Measurements from ENCODE around the gene SIRPA. TPM values are rescaled to one million over a fixed set of nuclear protein-coding genes. Genes with fewer than 3 reads are reported as not detected.

The SIRPA gene
- total RNA-seq, 1 experiment from 2014 or later, result 7.2 TPM

GRCh38 chr20:1932971-1933370 lies 37.8 kb downstream of the SIRPA start:
- DNase-seq (ENCODE audit: low read depth), result no peak

- DNase-seq (ENCODE audit: low read depth), result peak; percentile 39
These were observed 38.3 kb downstream of the SIRPA start for GRCh38 chr20:1933465-1933870.

GRCh38 chr20:1934156-1934555 lies 38.9 kb downstream of the SIRPA start:
- DNase-seq (ENCODE audit: low read depth), result peak; percentile 25

GRCh38 chr20:1934721-1935573 lies 39.7 kb downstream of the SIRPA start:
- DNase-seq (ENCODE audit: low read depth), result peak; percentile 61

- DNase-seq (ENCODE audit: low read depth), result no peak
These were observed 40.6 kb downstream of the SIRPA start for GRCh38 chr20:1935696-1936366.

GRCh38 chr20:1937316-1937976 lies 42.2 kb downstream of the SIRPA start:
- DNase-seq (ENCODE audit: low read depth), result no peak

- no peak for DNase-seq (ENCODE audit: low read depth)
These were observed 43.5 kb downstream of the SIRPA start for GRCh38 chr20:1938464-1939269.

- no peak for DNase-seq (ENCODE audit: low read depth)
These were observed 44.0 kb downstream of the SIRPA start for GRCh38 chr20:1939270-1939595.

- no peak for DNase-seq (ENCODE audit: low read depth)
These were observed 45.4 kb downstream of the SIRPA start for GRCh38 chr20:1940581-1940980.

GRCh38 chr20:1941226-1941625 lies 46.0 kb downstream of the SIRPA start:
- no peak for DNase-seq (ENCODE audit: low read depth)

GRCh38 chr20:1942061-1942460 lies 46.9 kb downstream of the SIRPA start:
- DNase-seq (ENCODE audit: low read depth), result no peak

GRCh38 chr20:1942486-1943274 lies 47.5 kb downstream of the SIRPA start:
- DNase-seq (ENCODE audit: low read depth), result no peak

GRCh38 chr20:1943275-1944002 lies 48.2 kb downstream of the SIRPA start:
- DNase-seq (ENCODE audit: low read depth), result no peak

- no peak for DNase-seq (ENCODE audit: low read depth)
These were observed 49.3 kb downstream of the SIRPA start for GRCh38 chr20:1944345-1945091.

- DNase-seq (ENCODE audit: low read depth), result no peak
These were observed 50.0 kb downstream of the SIRPA start for GRCh38 chr20:1945134-1945618.

GRCh38 chr20:1945660-1946059 lies 50.5 kb downstream of the SIRPA start:
- DNase-seq (ENCODE audit: low read depth), result no peak

- no peak for DNase-seq (ENCODE audit: low read depth)
These were observed 51.2 kb downstream of the SIRPA start for GRCh38 chr20:1946442-1946761.

- no peak for DNase-seq (ENCODE audit: low read depth)
These were observed 51.7 kb downstream of the SIRPA start for GRCh38 chr20:1946762-1947534.

GRCh38 chr20:1947535-1947846 lies 52.3 kb downstream of the SIRPA start:
- no peak for DNase-seq (ENCODE audit: low read depth)
